ENCODE data around the gene MPZL1.
"Not testable (repeated sequence)": the region's sequence is repeated elsewhere in the genome, so short reads cannot be mapped to it uniquely, and the experiment has no call there.

MPZL1 gene

DNA sequence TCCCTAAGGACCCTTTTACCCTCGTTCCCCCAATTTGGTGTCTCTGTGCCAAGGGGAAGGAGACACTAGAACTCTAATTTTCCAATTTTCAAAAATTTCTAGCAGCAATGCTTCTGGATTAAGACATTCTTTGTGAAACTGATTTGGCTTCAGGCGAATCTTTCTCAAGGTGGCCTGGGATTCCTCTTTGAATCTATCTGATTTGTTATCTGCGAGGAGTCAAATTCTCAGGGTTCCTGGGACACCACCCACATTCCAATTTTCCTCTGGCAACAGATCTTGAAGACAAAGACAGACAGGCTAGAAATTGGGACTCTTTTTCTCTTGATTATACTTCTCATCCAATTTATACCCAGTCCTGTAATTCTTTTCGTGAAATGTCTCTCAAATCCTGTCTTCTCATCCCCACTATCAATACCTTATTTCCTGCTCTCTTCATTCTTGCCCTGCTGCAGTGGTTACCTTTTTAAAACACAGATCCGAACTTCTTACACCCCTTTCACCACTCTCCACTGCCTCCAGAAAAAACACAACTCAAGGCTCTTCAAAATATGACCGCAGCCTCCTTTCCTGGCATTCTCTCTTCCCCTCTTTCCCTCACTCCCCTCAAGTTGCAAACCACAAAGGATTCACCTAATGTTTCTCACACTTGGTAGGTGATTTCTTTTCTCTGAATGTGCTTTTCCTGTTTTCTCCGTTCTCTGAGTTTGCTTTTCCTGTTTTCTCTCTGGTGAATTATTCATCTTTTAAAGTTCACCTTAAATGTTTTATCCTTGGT is 2.7 kb upstream of the MPZL1 start:
- DNase-seq (ENCODE audit: low read depth, low spot score), result no peak

DNA sequence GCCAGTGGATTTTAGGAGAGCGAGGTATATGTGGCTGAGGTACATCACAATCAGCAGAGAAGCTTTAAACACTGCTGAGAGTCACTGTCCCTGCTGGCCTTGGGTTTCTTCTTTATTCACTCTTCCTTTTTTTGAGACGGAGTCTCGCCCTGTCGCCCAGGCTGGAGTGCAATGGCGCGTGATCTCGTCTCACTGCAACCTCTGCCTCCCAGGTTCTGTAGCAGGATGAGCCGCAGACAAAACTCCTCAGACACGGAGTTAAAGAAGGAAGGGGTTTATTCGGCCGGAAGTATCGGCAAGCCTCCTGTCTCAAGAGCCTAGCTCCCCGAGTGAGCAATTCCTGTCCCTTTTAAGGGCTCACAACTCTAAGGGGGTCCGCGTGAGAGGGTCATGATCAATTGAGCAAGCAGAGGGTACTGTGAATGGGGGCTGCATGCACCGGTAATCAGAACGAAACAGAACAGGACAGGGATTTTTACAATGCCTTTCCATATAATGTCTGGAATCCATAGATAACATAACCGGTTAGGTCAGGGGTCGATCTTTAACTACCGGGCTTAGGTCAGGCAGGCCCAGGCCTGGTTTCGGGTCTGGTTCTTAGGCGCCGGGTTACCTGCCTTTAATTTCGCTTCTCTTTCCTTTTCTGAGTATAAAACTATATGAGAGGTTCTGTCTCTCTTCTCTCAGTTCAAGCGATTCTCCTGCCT is 1.9 kb upstream of the MPZL1 start:
- not testable (repeated sequence) for DNase-seq (ENCODE audit: low read depth, low spot score)

DNA sequence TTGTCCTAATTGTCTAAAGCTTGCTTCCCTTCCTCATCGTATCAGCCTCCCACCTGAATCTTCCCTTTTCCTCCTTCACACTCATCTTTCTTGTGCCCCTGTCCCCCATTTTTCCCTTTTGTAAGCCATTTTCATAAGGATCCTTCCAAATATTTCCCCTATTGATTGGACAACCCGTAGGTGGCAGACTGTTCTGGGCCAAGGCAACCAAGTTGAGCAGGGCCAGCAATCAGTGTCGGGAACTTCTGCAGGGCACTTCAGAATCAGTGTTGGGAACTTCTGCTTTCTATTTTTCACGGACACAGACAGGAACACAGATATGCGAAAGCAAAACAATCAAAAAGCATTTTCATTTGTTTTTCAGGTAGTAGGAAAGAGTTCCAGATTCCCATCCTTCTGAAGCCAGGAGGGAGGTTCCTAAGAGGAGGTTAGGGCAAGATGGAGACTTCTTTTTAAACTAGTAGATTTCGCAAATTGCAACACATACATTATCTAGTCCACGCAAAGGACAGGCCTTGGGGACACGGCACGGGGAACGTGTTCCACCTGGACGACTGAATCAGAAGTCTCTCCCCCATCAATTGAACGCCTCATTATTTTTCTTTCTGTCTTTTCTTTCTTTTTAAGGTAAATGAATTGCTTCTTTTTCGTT is 691 bp upstream of the MPZL1 start:
- no peak for DNase-seq (ENCODE audit: low read depth, low spot score)

GRCh38 chr1:167722152-167722869 is 529 bp downstream of the MPZL1 start:
- no peak for DNase-seq (ENCODE audit: low read depth, low spot score)

GRCh38 chr1:167722870-167723251 is 1.1 kb downstream of the MPZL1 start:
- no peak for DNase-seq (ENCODE audit: low read depth, low spot score)

GRCh38 chr1:167723707-167724323 is 2.0 kb downstream of the MPZL1 start:
- no peak for DNase-seq (ENCODE audit: low read depth, low spot score)

GRCh38 chr1:167726008-167726407 is 4.2 kb downstream of the MPZL1 start:
- no peak for DNase-seq (ENCODE audit: low read depth, low spot score)

GRCh38 chr1:167728818-167729410 is 7.1 kb downstream of the MPZL1 start:
- no peak for DNase-seq (ENCODE audit: low read depth, low spot score)

DNA sequence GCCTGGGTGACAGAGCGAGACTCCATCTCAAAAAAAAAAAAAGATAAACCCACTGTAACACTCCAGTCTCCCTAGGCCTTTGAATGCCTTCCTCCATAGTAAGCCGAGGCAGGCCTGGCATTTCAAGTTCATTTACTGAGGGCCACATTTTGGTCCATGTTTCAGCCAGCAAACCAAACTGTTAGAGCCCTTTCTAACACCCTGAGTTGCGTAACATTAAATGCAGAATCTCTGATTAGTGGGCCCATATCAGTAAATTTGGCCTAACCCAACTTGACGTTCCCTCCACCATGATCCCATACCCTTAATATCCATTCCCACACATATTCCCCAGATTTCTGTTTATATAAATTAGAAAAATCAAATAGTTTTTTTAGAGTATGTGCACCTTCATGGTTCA is 12.4 kb downstream of the MPZL1 start:
- no peak for DNase-seq (ENCODE audit: low read depth, low spot score)

DNA sequence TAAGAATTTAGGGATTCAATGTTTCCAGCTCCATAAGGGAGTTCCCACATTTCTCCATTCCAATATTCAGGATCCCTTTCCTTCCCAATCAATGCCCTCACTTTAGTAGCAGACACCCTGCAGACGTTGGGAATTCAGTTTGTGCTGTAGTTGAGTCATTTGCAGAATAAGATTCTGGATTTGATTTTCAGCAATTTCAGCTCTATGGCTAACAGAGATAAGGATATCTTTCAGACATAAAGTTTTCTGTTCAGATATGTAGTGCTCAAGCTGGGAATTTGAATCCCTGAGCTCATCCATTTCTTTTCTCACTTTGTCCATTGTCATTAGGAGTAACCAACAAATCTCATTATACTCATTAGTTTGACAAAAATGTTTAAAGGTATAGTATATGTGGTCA is 13.1 kb downstream of the MPZL1 start:
- no peak for DNase-seq (ENCODE audit: low read depth, low spot score)

DNA sequence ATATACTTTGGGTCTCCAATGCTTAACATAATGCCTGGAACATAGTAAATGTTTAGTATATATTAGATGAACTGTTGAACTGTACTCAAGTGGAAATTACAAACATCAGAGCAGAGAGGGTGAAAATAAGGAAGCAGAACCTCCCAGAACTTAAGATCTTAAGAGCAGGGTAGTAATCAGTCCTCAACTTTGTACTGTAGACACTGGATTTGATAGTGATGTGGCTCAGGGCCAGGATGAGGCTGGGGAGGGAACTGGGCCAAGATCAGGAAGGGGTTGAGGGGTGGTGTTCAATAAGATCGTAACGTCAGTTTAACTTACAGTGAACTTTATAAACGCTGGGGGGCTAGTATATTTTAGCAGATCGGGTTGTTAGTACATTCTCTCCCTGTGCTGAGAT is 15.4 kb downstream of the MPZL1 start:
- no peak for DNase-seq (ENCODE audit: low read depth, low spot score)

- DNase-seq (ENCODE audit: low read depth, low spot score), result no peak
These were observed 16.4 kb downstream of the MPZL1 start for GRCh38 chr1:167738158-167738557.

DNA sequence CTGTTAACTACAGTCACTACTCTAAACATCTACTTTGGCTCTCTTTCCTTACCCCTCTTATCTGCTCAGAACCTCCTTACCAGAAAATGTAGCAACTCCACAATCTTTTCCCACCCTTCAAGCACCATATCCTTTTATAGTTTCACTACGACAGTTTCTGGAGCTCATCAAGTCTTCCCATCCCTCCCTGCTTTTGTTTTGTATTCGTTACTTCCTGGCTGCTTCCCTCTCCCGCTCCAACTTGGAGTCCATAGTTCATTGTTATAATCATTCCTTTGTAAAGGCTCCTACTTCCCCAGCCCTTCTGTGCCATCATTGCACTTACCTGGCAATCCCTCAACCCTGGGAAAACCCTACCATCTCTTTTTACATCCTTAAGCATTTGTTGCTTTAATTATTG is 18.0 kb downstream of the MPZL1 start:
- DNase-seq (ENCODE audit: low read depth, low spot score), result no peak

DNA sequence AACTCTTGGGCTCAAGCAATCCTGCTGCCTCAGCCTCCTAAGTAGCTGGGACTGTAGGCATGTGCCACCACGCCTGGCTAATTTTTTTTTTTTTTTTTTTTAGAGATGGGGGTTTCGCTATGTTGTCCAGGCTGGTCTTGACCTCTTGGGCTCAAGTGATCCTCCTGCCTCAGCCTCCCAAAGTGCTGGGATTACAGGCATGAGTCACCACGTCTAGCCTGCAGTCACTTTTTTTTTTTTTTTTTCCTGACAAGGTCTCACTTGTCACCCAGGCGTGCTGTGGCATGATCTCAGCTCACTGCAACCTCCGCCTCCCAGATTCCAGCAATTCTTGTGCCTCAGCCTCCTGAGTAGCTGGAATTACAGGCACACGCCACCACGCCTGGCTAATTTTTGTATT is 19.3 kb downstream of the MPZL1 start:
- not testable (repeated sequence) for DNase-seq (ENCODE audit: low read depth, low spot score)

GRCh38 chr1:167742392-167743057 is 20.7 kb downstream of the MPZL1 start:
- not testable (repeated sequence) for DNase-seq (ENCODE audit: low read depth, low spot score)

DNA sequence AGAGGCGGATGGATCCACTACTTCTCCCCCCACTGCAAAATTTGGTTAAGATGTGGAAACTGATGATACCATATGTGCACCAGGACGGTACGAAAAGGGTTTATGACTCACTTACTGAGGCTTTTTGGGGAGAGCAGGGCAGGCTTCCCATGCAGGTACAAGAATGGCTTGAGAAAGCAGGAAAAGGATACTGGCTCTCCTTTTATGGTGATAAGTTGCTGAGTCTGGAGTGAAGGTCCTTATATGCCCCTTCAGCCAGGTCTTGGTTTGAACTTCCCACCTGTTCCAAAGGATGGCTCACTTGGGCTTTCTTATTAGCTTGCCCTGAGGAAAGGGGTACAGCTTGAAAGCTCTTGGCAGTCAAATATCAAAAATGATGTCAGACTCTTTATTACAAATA is 23.1 kb downstream of the MPZL1 start:
- DNase-seq (ENCODE audit: low read depth, low spot score), result no peak

DNA sequence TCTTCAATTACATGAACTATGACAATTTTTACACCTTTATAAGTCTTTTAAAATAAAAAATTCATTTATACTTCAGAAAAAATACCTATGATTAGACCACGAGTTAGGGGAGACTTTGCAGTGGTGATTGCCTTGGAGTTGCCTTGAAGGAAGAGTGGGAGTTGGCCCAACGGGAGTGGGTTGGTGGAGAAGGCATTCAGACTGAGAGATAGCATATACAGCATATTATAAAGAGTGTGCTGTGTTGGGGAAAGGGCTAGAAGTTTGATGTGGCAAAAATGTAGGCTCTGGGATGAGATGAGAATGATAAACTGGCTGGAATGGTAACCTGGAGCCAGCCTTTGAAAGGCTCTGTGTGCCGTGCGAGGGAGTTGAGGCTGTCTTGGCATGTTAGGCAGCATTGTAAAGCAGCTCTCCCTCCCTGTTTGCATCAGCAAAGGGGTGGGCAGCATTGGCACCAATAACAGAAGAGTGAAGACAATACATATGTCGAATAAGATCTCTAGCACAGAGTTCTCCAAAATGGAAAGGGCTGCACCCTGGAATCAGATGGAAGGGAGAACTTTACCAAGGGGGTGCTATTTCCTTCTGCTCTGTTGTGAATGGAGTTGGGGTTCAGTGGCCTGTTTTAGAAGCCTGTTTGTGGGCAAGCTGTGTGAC is 24.4 kb downstream of the MPZL1 start:
- no peak for DNase-seq (ENCODE audit: low read depth, low spot score)

DNA sequence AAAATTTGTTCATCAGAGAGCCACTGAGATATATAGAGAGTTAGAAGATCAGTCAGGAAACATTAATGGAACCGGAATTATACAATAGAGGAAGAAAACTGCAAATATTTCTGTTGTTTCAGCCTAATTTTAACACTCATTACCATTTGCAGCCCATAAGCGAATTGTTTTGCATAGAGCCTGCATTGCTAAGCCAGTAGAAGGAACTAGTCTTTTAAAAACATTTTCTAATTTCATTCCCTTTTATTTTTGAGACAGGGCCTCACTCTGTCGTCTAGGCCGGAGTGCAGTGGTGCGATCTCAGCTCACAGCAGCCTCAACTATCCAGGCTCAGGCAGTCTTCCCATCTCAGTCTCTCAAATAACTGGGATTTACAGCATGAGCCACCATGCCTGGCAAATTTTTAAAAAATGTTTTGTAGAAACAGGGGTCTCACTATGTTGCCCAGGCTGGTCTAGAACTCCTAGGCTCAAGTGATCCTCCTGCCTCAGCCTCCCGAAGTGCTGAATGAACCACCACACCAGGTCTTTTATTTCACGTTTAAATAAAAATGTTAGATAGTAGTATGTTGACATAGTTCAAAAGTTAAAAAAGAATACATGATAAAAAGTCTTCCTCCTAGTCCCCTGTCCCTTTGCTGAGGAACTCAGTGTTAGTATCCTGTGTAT is 25.3 kb downstream of the MPZL1 start:
- no peak for DNase-seq (ENCODE audit: low read depth, low spot score)

DNA sequence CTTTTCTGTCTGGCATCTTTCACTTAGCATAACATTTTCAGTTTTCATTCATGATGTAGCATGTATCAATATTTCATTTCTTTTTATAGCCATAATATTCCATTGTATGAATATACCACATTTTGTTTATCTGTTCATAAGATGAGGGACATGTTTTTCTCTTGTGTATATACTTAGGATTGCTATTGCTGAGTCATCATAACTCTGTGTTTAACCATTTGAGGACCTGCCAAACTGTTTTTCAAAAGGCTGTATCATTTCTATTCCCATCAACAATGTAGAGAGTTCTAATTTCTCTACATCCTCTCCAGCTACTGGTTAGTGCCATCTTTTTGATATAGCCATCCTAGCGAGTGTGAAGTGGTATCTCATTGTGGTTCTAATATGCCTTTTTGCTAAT is 26.2 kb downstream of the MPZL1 start:
- DNase-seq (ENCODE audit: low read depth, low spot score), result no peak

DNA sequence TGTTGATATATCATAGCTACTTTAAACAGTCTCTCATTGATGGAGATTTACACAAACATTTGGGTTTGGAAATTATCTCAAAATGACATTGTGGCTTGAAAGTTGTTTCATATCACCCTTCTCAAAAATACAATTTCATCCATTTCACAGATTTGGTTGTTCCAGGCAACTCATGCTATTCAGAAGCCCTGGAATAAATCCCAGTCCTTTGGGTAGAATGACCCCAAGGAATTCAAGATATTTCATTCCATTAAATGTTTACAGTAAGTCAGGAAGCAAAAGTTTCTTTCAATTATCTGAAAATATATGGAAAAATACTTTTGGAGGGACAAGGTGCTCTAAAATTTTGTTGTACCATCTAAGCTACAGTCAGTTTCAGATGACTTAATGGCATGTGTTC is 27.1 kb downstream of the MPZL1 start:
- no peak for DNase-seq (ENCODE audit: low read depth, low spot score)

Measured in activated CD4-positive, CD25-positive, alpha-beta regulatory T cell treated with anti-CD3 and anti-CD28 coated beads, Interleukin-2, amount 50 U/mL, for 16 hours (primary cell).